ENCODE results near the gene GNB1L. TPM values are rescaled to one million over a fixed set of nuclear protein-coding genes. Genes with fewer than 3 reads are reported as not detected.

Gene GNB1L
- total and polyA plus RNA-seq, 2 of the 13 experiments (the other 11 are each of a cell fraction or from before 2014, with no cell fraction given), result 2.5 to 7.4 TPM

- H4K20me1 ChIP-seq (ENCODE audit: insufficient read depth, low read length), result no peaks in the 10 kb centered on the region
- CTCF ChIA-PET (ENCODE audit: low intra/inter-chr PET ratio, low total read pairs), result no interaction called here
- WGBS (ENCODE audit: low lambda C conversion rate), result 97% methylated on average over 13 of the region's 13 CpGs
- H3K27ac ChIP-seq (ENCODE audit: extremely low read length, insufficient read depth, low read length), result no peak overlapping the region
- H3K4me1 ChIP-seq (ENCODE audit: insufficient read depth, low read length), result no peaks in the 10 kb centered on the region
- in situ Hi-C loops (cut with HindIII; ENCODE audit: extremely low pct_ligation_motif_present, low pct_unique_long_range_greater_than_20kb), result no loop called here
- POLR2A ChIA-PET, result no interaction called here
- no TSS peak for BruUV-seq (replicated peaks)
- FAIRE-seq (no peak), ATAC-seq (no peak), DNase-seq (ENCODE audit: low spot score) (no peak)
- H3K79me2 ChIP-seq (ENCODE audit: insufficient read depth, low read length), result no peaks in the 10 kb centered on the region
- intact Hi-C loops (cut with micrococcal nuclease; ENCODE audit: unreplicated experiment), result no loop called here
- no peak overlapping the region for H3K4me3 ChIP-seq (replicated peaks in 1 of 3; ENCODE audit: insufficient read depth in 1 of 3, low read depth in 2 of 3, low read length in 3 of 3)
- no peaks in the 10 kb centered on the region for H3K9me3 ChIP-seq (ENCODE audit: low read length)
- no peaks in the 10 kb centered on the region for H3K36me3 ChIP-seq (replicated peaks in 1 of 2; ENCODE audit: control insufficient read depth in 1 of 2, insufficient read depth in 2 of 2, low read length in 2 of 2)
- TF ChIP-seq ZNF652 (CRISPR knock-in tag; IDR thresholded peaks at IDR 0.05; ENCODE audit: borderline replicate concordance, low read depth), result no peak
- no peak for TF ChIP-seq ZNF431 (CRISPR knock-in tag; IDR thresholded peaks at IDR 0.05; ENCODE audit: borderline replicate concordance, low read depth)
- no peak overlapping the region for H2AFZ ChIP-seq (ENCODE audit: low read length)
- no peak overlapping the region for H3K4me2 ChIP-seq (ENCODE audit: low read depth, low read length)
- H3K27me3 ChIP-seq (ENCODE audit: control insufficient read depth in 1 of 2, insufficient read depth in 2 of 2, low read length in 2 of 2), result no peaks in the 10 kb centered on the region; a peak in 1 of 5 replicates
- H3K9ac ChIP-seq (ENCODE audit: insufficient read depth, low read depth, low read length), result no peak overlapping the region
Measured at GRCh38 chr22:19862619-19863246, 8.1 kb upstream of the GNB1L start.

- Histone ChIP-seq H3K36me3 (replicated peaks in 1 of 2; ENCODE audit: control insufficient read depth in 1 of 2, insufficient read depth in 2 of 2, low read length in 2 of 2) (no peaks in the 10 kb centered on the region), H3K4me3 (replicated peaks in 1 of 3; ENCODE audit: insufficient read depth in 1 of 3, low read depth in 2 of 3, low read length in 3 of 3) (no peak overlapping the region), H3K9ac (ENCODE audit: insufficient read depth, low read depth, low read length) (no peak overlapping the region), H3K79me2 (ENCODE audit: insufficient read depth, low read length) (peaks cover 6% of the 10 kb centered on the region), H4K20me1 (ENCODE audit: insufficient read depth, low read length) (no peaks in the 10 kb centered on the region), H3K27ac (ENCODE audit: extremely low read length, insufficient read depth, low read length) (no peak overlapping the region), H3K4me2 (ENCODE audit: low read depth, low read length) (no peak overlapping the region), H3K4me1 (ENCODE audit: insufficient read depth, low read length) (peaks cover 18% of the 10 kb centered on the region), H2AFZ (ENCODE audit: low read length) (no peak overlapping the region), H3K9me3 (ENCODE audit: low read length) (no peaks in the 10 kb centered on the region), H3K27me3 (ENCODE audit: control insufficient read depth in 1 of 2, insufficient read depth in 2 of 2, low read length in 2 of 2) (no peaks in the 10 kb centered on the region; a peak in 2 of 5 replicates)
- no TSS peak for BruUV-seq (replicated peaks)
- ATAC-seq (no peak), DNase-seq (ENCODE audit: low spot score) (no peak), FAIRE-seq (no peak)
- ChIA-PET CTCF (ENCODE audit: low intra/inter-chr PET ratio, low total read pairs) (no interaction called here), POLR2A (no interaction called here)
- 92% methylated on average over 8 of the region's 8 CpGs for WGBS (ENCODE audit: low lambda C conversion rate)
- intact Hi-C loops (cut with micrococcal nuclease; ENCODE audit: unreplicated experiment), result no loop called here
- in situ Hi-C loops (cut with HindIII; ENCODE audit: extremely low pct_ligation_motif_present, low pct_unique_long_range_greater_than_20kb), result no loop called here
- TF ChIP-seq GABPB1 (CRISPR knock-in tag; IDR thresholded peaks at IDR 0.05) (no peak), ZNF709 (CRISPR knock-in tag; IDR thresholded peaks at IDR 0.05) (no peak), CHD4 (IDR thresholded peaks at IDR 0.05; ENCODE audit: borderline replicate concordance, low read length) (no peak), ZNF446 (CRISPR knock-in tag; IDR thresholded peaks at IDR 0.05) (no peak), SMAD3 (CRISPR knock-in tag; IDR thresholded peaks at IDR 0.05) (no peak), GATAD2A (CRISPR knock-in tag; IDR thresholded peaks at IDR 0.05) (no peak), ASH2L (IDR thresholded peaks at IDR 0.05; ENCODE audit: insufficient read length, low read depth, low read length) (no peak)
Measured at GRCh38 chr22:19859861-19860510, 5.3 kb upstream of the GNB1L start.

Data from HepG2 (cell line).